ENCODE results near the gene MIER2.

MIER2 gene

GRCh38 chr19:307793-308420, 36.7 kb downstream of the MIER2 start:
- DNase-seq (ENCODE audit: low spot score) = no peak

DNA sequence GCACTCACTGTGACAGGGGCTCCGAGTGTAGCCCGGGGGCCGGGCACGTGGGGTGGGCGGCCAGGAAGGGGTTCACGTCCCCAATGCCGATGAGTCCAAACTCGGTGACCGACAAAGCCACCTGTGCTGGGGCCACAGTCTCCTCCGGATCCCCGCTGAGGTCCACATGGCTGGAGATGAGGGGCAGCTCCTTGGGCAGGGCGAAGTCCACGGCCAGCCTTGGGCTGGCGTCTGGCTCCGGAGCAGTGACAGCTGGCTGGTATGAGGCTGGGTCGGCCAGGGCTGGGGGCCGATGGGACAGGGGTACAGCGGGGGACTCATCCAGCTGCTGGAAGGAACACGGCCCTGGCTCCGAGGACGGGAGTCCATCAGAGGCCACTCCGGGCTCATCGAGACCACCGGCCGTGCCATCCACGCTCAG, 37.5 kb downstream of the MIER2 start:
- no peak for DNase-seq (ENCODE audit: low spot score)

GRCh38 chr19:306151-306900, 38.3 kb downstream of the MIER2 start:
- DNase-seq (ENCODE audit: low spot score) = no peak

DNA sequence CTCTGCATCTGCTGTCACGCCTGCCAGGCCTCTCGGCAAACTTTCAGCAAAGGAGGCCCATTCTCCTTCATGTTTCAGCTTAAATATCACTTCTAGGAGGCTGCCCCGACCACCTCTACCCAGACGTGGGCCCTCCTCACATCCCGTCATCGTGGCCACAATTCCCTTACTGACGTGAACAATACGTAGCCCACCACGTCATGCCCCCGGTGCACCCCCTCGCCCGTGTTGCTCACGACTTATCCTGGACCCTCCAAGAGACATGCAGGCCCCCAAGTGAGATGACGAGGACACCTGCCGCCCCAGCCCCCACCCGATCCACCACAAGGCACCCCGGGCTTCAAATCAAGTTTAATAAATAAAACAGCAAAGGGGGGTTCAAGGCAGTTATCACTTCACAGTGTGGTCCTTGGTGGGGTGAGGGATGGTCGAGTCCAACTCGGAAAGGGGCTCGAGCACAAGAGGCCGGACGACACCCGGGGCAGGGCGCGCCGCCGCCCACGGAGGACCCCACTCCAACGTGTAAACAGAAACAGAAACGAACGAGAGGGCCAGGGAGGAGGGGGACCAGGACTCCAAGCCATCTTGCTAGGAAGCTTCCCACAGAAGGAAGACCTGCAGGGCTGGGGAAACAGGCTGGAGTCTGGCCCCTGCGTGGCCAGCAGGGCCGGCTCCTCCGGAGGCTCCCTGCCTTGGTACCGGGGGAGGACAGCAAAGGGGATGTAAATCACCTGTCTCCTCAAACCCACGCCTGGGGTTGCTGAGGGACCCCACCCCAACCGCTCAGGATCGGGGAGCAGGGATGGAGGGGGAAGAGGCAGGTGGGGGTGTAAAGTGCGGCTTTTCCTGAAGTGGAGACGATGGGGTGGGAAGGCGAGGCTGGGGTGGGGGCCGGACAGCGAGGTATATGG, 39.1 kb downstream of the MIER2 start:
- no peak for DNase-seq (ENCODE audit: low spot score)

GRCh38 chr19:296476-297225, 47.9 kb downstream of the MIER2 start:
- DNase-seq (ENCODE audit: low spot score) = no peak

GRCh38 chr19:295687-296370, 48.8 kb downstream of the MIER2 start:
- DNase-seq (ENCODE audit: low spot score) = no peak

DNA sequence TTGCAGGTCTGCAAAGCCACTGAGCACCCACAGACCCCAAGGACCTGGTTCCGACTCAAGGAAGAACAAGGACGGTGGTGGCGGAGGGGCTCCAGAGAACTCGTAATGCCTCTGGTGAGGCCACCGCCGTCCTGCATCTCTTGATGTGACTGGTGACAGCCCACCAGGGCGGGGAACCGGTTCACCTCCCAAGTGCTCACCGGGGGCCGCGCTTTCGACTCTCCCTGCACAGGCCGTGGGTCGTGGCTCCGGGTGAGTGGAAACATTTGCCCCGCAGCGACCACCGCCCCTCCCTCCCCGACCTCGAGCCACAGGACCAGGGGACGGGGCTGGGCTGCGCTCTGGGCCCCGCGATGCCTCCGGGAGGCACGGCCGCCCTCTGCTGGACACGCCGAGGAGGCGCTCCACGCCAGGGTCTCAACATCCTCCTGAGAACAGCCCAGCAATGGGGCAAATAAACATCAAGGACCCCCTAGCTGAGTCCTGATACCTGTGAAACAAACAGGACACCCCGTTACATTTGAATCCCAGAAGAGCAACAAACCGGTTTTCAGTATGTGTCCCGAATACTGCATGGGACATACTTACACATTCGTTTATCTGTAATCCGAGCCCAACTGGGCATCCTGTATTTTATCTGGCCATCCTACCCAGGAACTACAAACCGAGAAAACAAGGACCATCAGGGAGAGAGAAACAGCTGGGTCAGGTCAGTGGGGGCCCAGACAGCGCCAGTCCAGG, 49.5 kb downstream of the MIER2 start:
- DNase-seq (ENCODE audit: low spot score) = peak; percentile 81

DNA sequence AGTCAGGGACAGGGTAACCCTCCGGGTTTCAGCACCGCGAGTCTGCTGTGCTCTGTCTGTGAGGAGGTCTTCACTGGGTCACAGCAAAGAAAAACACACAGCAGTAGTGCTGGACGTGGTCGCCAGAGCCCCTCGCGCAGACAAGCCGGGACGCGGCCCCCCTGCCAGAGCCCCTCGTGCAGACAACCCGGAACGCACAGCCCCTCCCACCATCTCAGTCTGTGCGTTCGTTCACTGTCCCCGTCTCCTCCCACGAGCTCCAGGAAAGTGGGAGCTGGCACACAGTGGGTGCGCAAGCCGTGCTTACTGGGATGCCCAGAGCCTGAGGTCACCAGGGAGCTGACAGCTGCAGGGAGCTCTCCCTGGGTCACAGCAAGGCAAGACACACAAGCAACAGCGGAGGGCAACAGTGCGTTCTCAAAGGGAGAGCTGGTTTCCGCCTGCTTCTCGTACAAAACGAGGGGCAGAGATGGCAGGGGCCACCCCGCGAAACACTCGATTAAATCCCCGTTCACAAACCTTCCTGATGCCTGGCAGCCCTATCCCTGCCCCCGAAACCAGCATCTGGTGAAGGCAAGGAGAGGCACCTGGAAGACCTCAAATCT, 50.2 kb downstream of the MIER2 start:
- DNase-seq (ENCODE audit: low spot score) = peak; percentile 77

- DNase-seq (ENCODE audit: low spot score) = no peak
These were observed 51.0 kb downstream of the MIER2 start for GRCh38 chr19:293436-294110.

DNA sequence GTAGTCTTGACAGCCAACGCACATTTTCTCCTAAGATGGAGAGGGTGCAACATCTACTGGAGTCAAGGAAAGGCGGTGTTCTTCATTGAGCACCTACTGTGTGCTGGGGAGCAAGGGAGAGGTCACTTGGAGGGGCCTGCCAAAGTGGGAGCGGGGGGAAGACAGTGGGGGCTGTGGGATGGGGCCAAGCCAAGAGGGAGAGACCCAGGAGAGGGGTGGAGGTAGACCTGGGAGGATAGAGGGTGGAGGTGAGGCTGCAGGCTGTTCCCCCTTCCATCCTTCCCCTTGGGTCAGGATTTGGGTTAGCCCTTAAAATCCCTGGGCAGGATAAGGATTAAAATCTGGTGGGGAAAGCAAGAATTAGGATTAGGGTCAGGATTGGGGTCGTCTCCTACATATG, 51.6 kb downstream of the MIER2 start:
- DNase-seq (ENCODE audit: low spot score) = no peak

DNA sequence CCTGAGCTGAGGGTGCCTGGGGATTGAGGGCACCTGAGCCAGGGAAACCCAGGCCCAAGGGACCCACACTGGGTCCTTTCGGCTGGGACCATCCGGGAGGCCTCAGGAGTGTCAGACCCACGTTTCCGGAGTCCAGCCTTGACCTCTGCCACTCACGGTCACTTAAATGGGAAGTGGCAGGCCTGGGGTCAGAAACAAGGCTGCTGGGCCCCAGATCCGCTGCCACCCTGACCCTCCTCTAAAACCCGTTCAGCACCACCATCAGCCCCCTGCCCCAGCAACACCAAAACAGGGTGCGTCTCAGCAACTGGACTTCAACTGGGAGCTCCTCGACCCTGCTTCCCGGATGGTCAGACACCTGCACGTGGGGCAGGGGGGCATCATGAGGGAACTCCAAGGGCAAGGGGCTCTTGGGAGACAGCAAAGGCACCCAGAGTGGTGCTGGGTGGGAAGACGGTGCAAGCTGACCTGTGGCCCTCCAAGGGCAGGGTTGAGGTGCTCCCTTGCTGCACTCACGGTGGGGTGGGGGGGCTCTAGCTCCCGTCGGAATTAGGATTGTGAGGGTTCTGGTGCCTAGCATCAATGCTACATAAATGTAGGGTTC, 52.2 kb downstream of the MIER2 start:
- no peak for DNase-seq (ENCODE audit: low spot score)

DNA sequence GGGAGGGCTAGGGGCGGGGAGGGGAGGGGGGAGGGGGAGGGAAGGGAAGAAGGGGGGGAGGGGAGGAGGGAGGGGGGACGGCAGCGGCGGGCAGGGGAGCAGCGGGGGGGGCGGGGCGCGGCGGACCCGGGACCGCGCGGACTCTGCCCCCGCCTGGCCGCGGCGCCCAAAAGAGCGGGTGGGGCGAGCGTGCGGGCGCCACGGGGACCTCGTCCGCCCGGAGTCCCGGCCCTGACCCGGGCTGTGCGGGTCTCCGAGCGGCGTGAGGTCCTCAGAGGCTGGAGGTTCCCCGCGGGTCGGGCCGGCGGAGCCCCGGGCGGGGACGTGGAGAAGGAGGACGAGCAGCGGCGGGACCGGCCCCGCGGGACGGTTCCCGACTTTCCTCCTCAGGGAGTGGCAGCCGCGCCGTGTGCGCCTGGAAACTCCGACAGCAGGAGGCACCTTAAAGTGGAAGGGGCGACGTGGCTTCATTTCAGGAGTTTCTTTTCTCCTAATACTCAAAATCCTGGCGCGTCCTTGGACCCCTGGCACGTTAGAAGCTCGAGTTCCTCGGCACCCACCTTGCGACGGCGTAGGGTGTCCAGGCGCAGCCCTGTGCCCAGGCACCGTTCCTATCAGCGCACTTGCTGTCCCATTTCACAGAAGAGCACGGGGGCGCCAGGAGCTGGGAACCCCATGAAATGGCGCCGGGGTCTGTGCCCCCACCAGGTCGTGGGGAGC, 52.9 kb downstream of the MIER2 start:
- DNase-seq (ENCODE audit: low spot score) = no peak

- DNase-seq (ENCODE audit: low spot score) = no peak
These were observed 53.5 kb downstream of the MIER2 start, which contains the start of gene PLPP2 for GRCh38 chr19:291006-291521. TSS of gene PLPP2 (minus strand) at chr19:291403. CDS start at chr19:291336, 67 bp downstream.

DNA sequence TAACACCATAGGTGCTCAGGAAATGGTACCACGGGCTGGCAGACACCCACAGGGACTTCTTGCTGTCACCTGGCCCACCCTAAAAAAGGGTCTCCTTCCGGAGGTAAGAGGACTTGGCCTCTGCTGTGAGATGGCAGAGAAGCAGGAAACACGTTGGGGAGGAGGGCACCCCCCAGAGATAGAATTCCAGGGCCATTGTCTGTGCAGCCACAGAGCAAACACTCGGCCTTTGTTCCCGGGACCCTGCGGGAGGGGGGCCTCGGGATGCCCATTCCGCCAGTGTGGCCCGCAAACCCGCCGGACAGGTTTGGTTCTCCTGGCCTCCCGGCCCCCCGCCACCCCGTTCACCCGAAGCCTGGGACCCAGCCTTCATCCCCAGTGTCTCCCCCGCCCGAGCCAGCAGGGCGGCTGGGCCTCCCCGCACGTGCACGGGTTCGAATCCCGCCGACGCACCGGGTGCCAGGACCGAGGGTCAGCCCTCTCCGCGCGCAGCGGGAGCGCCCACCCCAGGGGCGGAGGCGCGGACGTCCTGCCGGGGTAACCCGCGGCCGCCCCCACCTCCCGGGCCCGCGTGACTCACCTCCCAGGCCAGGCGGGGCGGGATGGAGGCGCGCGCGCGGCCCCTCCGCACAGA, 54.1 kb downstream of the MIER2 start:
- DNase-seq (ENCODE audit: low spot score) = peak; percentile 64

GRCh38 chr19:289651-290371, 54.8 kb downstream of the MIER2 start:
- DNase-seq (ENCODE audit: low spot score) = peak; percentile 59

DNA sequence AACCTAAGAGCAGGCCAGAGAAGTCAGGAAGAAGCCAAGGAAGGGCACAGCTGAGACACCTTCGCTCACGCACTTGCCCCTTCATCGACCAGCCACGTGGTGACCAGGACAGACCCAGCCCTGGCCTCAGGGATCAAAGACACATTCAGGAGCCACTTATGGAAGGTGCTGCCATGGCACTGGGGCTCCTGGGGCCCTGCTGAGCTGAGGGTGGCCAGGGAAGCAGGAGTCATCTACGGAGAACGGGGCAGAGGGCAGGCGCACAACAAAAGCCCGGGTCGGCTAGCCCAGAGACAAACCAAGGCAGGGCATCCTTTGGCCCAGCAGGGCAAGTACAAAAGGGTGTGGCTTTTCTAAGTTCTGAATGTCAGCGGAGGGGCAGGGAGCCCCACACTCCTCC, 55.7 kb downstream of the MIER2 start:
- DNase-seq (ENCODE audit: low spot score) = no peak

GRCh38 chr19:287381-287871, 57.2 kb downstream of the MIER2 start:
- DNase-seq (ENCODE audit: low spot score) = no peak
